Prostate gland (tissue), 2 donors: ENCODE results near the gene CTRB1.

Source experiments
- CTCF ChIP-seq, 4 experiments: fragments of 200-600 bp in 2 of 4; fragments of 450-650 bp in 2 of 4; sonication (generic) in 2 of 4; IDR thresholded peaks; 1 replicate in 3 of 4; 2 replicates in 1 of 4; pipeline ENCODE4 v1.5.1; 2016 to 2019; ENCODE audit warnings: antibody characterized with exemption in 4 of 4, mild to moderate bottlenecking in 2 of 4, moderate library complexity in 2 of 4
- POLR2A ChIP-seq: fragments of 450-650 bp; IDR thresholded peaks from one replicate; pipeline ENCODE4 v1.6.1; 2016; ENCODE audit warnings: antibody characterized with exemption, mild to moderate bottlenecking

DNA sequence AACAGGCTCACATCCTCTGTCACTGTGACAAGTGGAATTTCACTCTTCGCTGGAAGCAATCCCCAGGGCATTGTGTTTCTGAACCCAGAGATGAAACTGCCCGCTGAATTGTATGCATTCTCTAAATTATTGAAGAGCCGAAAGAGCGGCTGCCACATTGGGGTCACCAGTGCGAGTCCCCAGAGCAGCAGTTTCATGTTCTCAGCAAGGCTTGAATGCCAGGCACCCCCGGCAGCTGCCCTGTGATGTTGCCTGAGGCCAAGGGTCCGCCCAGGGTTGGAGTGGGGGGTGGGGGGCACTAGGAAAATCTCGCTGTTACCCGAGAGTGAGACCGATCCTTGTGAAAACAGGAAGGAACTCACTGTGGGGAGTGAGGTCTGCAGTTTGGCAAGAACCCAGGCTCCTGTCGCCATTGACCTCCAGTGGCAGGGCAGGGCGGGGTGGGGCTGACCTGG is 53.3 kb downstream of the CTRB1 start:
- TF ChIP-seq POLR2A (no peak), CTCF (IDR thresholded peaks at IDR 0.05) (no peak)
